ENCODE measurements around the gene PHC2. TPM values are rescaled to one million over a fixed set of nuclear protein-coding genes. Genes with fewer than 3 reads are reported as not detected.
"Not testable (repeated sequence)": the region's sequence is repeated elsewhere in the genome, so short reads cannot be mapped to it uniquely, and the experiment has no call there.

The PHC2 gene
- total and polyA plus RNA-seq, 8 donors, result 21.8 to 62.1 (median 42.6) TPM

GRCh38 chr1:33314416-33314815, 116.5 kb downstream of the PHC2 start:
- no peaks in the 10 kb centered on the region for H3K9me3 ChIP-seq
- intact Hi-C loops (cut with DNase I), result no loop called here
- no peak for ATAC-seq
- peak in 1 of 6 donors; percentile 21 for DNase-seq
- no peak overlapping the region for H3K27ac ChIP-seq
- WGBS, 2 donors, result 86 to 89% methylated on average over 9 of the region's 9 CpGs
- no peak for FAIRE-seq
- TF ChIP-seq CTCF (IDR thresholded peaks at IDR 0.05), result no peak
- no peak overlapping the region for H3K4me3 ChIP-seq
- no peaks in the 10 kb centered on the region for H3K4me1 ChIP-seq
- no peaks in the 10 kb centered on the region for H3K36me3 ChIP-seq
- H3K27me3 ChIP-seq, result no peaks in the 10 kb centered on the region

- H3K4me1 ChIP-seq, result no peaks in the 10 kb centered on the region
- no peak overlapping the region for H3K4me3 ChIP-seq
- no peaks in the 10 kb centered on the region for H3K27me3 ChIP-seq
- no peak overlapping the region for H3K27ac ChIP-seq
- WGBS, 2 donors, result 84 to 97% methylated on average over 5 of the region's 5 CpGs
- no peak for ATAC-seq
- no peaks in the 10 kb centered on the region for H3K9me3 ChIP-seq
- TF ChIP-seq CTCF (IDR thresholded peaks at IDR 0.05), result no peak
- intact Hi-C loops (cut with DNase I), result no loop called here
- peak in 1 of 6 donors; percentile 40 for DNase-seq
- FAIRE-seq, result no peak
- no peaks in the 10 kb centered on the region for H3K36me3 ChIP-seq
Observed at GRCh38 chr1:33312413-33312749, 118.5 kb downstream of the PHC2 start.

GRCh38 chr1:33311706-33312412, 119.0 kb downstream of the PHC2 start:
- no peak for TF ChIP-seq CTCF (IDR thresholded peaks at IDR 0.05)
- H3K4me1 ChIP-seq, result peaks cover 0 to 2% (median 0%) of the 10 kb centered on the region in 3 donors
- ATAC-seq, result no peak
- intact Hi-C loops (cut with DNase I), result no loop called here
- no peaks in the 10 kb centered on the region for H3K27me3 ChIP-seq
- FAIRE-seq, result no peak
- H3K9me3 ChIP-seq, result no peaks in the 10 kb centered on the region
- 92 to 96% methylated on average over 7 of the region's 7 CpGs for WGBS, 2 donors
- no peaks in the 10 kb centered on the region for H3K36me3 ChIP-seq
- peak in 1 of 6 donors; percentile 24 for DNase-seq
- no peak overlapping the region for H3K4me3 ChIP-seq
- H3K27ac ChIP-seq, result no peak overlapping the region

GRCh38 chr1:33310702-33311101, 120.2 kb downstream of the PHC2 start:
- no peak for ATAC-seq
- H3K27ac ChIP-seq, result no peak overlapping the region
- no peaks in the 10 kb centered on the region for H3K36me3 ChIP-seq
- no peak overlapping the region for H3K4me3 ChIP-seq
- H3K27me3 ChIP-seq, result no peaks in the 10 kb centered on the region
- H3K4me1 ChIP-seq, result peaks cover 0 to 3% (median 0%) of the 10 kb centered on the region in 3 donors
- WGBS, 2 donors, result 81 to 88% methylated on average over 8 of the region's 8 CpGs
- H3K9me3 ChIP-seq, result no peaks in the 10 kb centered on the region
- TF ChIP-seq CTCF (IDR thresholded peaks at IDR 0.05), result no peak
- intact Hi-C loops (cut with DNase I), result no loop called here
- peak in 1 of 6 donors; percentile 37 for DNase-seq
- FAIRE-seq, result no peak

- ATAC-seq; H3K27me3 ChIP-seq; H3K9me3 ChIP-seq; H3K4me3 ChIP-seq; H3K4me1 ChIP-seq; H3K36me3 ChIP-seq; FAIRE-seq; intact Hi-C loops (cut with DNase I); H3K27ac ChIP-seq: not testable (repeated sequence)
- DNase-seq, result peak in 1 of 6 donors; percentile 32
- WGBS, 2 donors, result 92 to 94% methylated on average over 27 to 32 of the region's 32 CpGs
Observed at GRCh38 chr1:33309351-33309750, 121.5 kb downstream of the PHC2 start.
